HCT116 (cell line): ENCODE results near the gene CNTN5. TPM values are rescaled to one million over a fixed set of nuclear protein-coding genes. Genes with fewer than 3 reads are reported as not detected.

Experiments used
- ATAC-seq: fragments of 200-7000 bp; cut with Tn5 transposase; 2 replicates; pipeline ENCODE4 v1.9.1; 2020; ENCODE audit warnings: mild to moderate bottlenecking, moderate library complexity
- BruUV-seq: library from RNA; stranded (reverse); fragments of 400-500 nt; replicated peaks from 2 replicates; lab custom pipeline; 2021; lab: Mats Ljungman, UMichigan
- CTCF ChIA-PET: fragments of 300-600 bp; sonication (Branson Sonifier 250); formaldehyde crosslinking; loops from one replicate; lab custom pipeline; 2021; ENCODE audit warnings: antibody characterized with exemption; lab: Charles Lee
- POLR2A ChIA-PET: fragments of 300-600, 350-600 bp; sonication (Branson Sonifier 250); formaldehyde crosslinking; loops from one replicate; lab custom pipeline; 2021; ENCODE audit warnings: antibody characterized with exemption; lab: Charles Lee
- RAD21 ChIA-PET, 2 experiments: fragments of 300-600 bp; sonication (Branson Sonifier 250); formaldehyde crosslinking; loops; one replicate each; lab custom pipeline; 2023; ENCODE audit warnings: low total read pairs in 2 of 2; ENCODE audit not compliant: uncharacterized antibody in 2 of 2, unreplicated experiment in 2 of 2, low non-redundant PET in 1 of 2; lab: Charles Lee
- DNase-seq: peaks from one replicate; pipeline ENCODE4 v3.0.0-alpha.2; 2010; ENCODE audit warnings: low read depth, low spot score
- H2AFZ ChIP-seq: fragments of 200-600 bp; shearing (Covaris generic), sonication (generic); 2 replicates; pipeline ENCODE4 v1.6.1; 2017; ENCODE audit warnings: low read depth, mixed run types, mixed read lengths, antibody characterized with exemption, low read length; ENCODE audit not compliant: poor library complexity, severe bottlenecking
- H3K27ac ChIP-seq: 2 replicates; pipeline ENCODE4 v1.5.1; 2012; ENCODE audit warnings: low read depth, low read length
- H3K27me3 ChIP-seq: fragments of 200-600 bp; sonication (generic); 2 replicates; pipeline ENCODE4 v1.6.1; 2016; ENCODE audit warnings: mixed run types, low read length, mixed read lengths; ENCODE audit not compliant: insufficient read depth
- H3K36me3 ChIP-seq, 2 experiments: fragments of 200-500 bp in 1 of 2; fragments of 200-600 bp in 1 of 2; sonication (Bioruptor generic) in 1 of 2; sonication (generic) in 1 of 2; 2 replicates each; pipeline versions ENCODE4 v1.5.1 to v1.6.1; 2014 to 2016; ENCODE audit warnings: low read length in 2 of 2, inconsistent platforms in 1 of 2, mixed read lengths in 1 of 2, mixed run types in 1 of 2; ENCODE audit not compliant: insufficient read depth in 2 of 2, control insufficient read depth in 1 of 2
- H3K4me1 ChIP-seq, 2 experiments: fragments of 200-600 bp in 1 of 2; sonication (generic) in 1 of 2; 2 replicates each; pipeline versions ENCODE4 v1.5.1 to v1.6.1; 2012 to 2017; ENCODE audit warnings: low read length in 2 of 2, inconsistent platforms in 1 of 2, mild to moderate bottlenecking in 1 of 2, mixed read lengths in 1 of 2, mixed run types in 1 of 2, moderate library complexity in 1 of 2; ENCODE audit not compliant: insufficient read depth in 2 of 2, control insufficient read depth in 1 of 2
- H3K4me2 ChIP-seq: fragments of 200-600 bp; sonication (generic); 2 replicates; pipeline ENCODE4 v1.6.1; 2017; ENCODE audit warnings: mixed run types, low read length, mixed read lengths
- H3K4me3 ChIP-seq, 2 experiments: fragments of 200-600 bp in 1 of 2; sonication (generic) in 1 of 2; replicated peaks in 1 of 2; 2 replicates each; pipeline ENCODE4 v1.5.1; 2011 to 2016; ENCODE audit warnings: low read length in 2 of 2, control low read depth in 1 of 2, low read depth in 1 of 2, mild to moderate bottlenecking in 1 of 2, mixed read lengths in 1 of 2, mixed run types in 1 of 2
- H3K79me2 ChIP-seq: fragments of 200-600 bp; sonication (generic); 2 replicates; pipeline ENCODE4 v1.6.1; 2017; ENCODE audit warnings: mild to moderate bottlenecking, mixed run types, low read length, moderate library complexity, mixed read lengths; ENCODE audit not compliant: insufficient read depth
- H3K9ac ChIP-seq: fragments of 200-600 bp; sonication (generic); 2 replicates; pipeline ENCODE4 v1.6.1; 2016; ENCODE audit warnings: low read length, mixed read lengths
- H3K9me2 ChIP-seq: fragments of 200-600 bp; sonication (generic), shearing (Covaris generic); 2 replicates; pipeline ENCODE4 v1.6.1; 2017; ENCODE audit warnings: mixed run types, mild to moderate bottlenecking, moderate library complexity; ENCODE audit not compliant: insufficient read depth
- H3K9me3 ChIP-seq, 2 experiments: fragments of 200-500 bp in 1 of 2; fragments of 200-600 bp in 1 of 2; sonication (Bioruptor generic) in 1 of 2; sonication (generic) in 1 of 2; 2 replicates each; pipeline ENCODE4 v1.6.1; 2014 to 2017; ENCODE audit warnings: low read length in 2 of 2, mixed read lengths in 2 of 2, inconsistent platforms in 1 of 2, low read depth in 1 of 2, mild to moderate bottlenecking in 1 of 2, mixed run types in 1 of 2, moderate library complexity in 1 of 2; ENCODE audit not compliant: control insufficient read depth in 1 of 2, insufficient read depth in 1 of 2
- H4K20me1 ChIP-seq: fragments of 200-600 bp; sonication (generic), shearing (Covaris generic); 2 replicates; pipeline ENCODE4 v1.6.1; 2017; ENCODE audit warnings: mixed run types, mild to moderate bottlenecking, moderate library complexity; ENCODE audit not compliant: insufficient read depth
- ATF3 ChIP-seq: IDR thresholded peaks from 2 replicates; pipeline ENCODE4 v1.6.1; 2012
- CBX3 ChIP-seq: IDR thresholded peaks from 2 replicates; pipeline ENCODE4 v1.6.1; 2012; ENCODE audit warnings: low read depth
- EGR1 ChIP-seq: IDR thresholded peaks from 2 replicates; pipeline ENCODE4 v1.6.1; 2012; ENCODE audit warnings: low read depth
- ELF1 ChIP-seq: IDR thresholded peaks from 2 replicates; pipeline ENCODE4 v1.6.1; 2012; ENCODE audit warnings: low read depth, borderline replicate concordance
- JUND ChIP-seq: IDR thresholded peaks from 2 replicates; pipeline ENCODE4 v1.6.1; 2012
- MAX ChIP-seq: IDR thresholded peaks from 2 replicates; pipeline ENCODE4 v1.6.1; 2012
- RAD21 ChIP-seq: IDR thresholded peaks from 2 replicates; pipeline ENCODE4 v1.6.1; 2012; ENCODE audit warnings: low read depth, mild to moderate bottlenecking
- SP1 ChIP-seq: IDR thresholded peaks from 2 replicates; pipeline ENCODE4 v1.6.1; 2012; ENCODE audit warnings: low read depth
- YY1 ChIP-seq: IDR thresholded peaks from 2 replicates; pipeline ENCODE4 v1.6.1; 2011; ENCODE audit warnings: low read length, low read depth, moderate library complexity, mild to moderate bottlenecking; ENCODE audit not compliant: insufficient replicate concordance; ENCODE audit errors: extremely low read depth
- intact Hi-C: fragments of 100-400 bp; cut with micrococcal nuclease; formaldehyde crosslinking; loops from 2 replicates; pipeline ENCODE4 v1.10.0; 2022
- total RNA-seq: library from RNA; stranded (reverse); gene quantifications from one replicate; pipeline ENCODE4 v1.2.1, GENCODE V29; 2021; ENCODE audit not compliant: unreplicated experiment

CNTN5 gene
- total RNA-seq, 1 experiment from 2014 or later = not detected

- POLR2A ChIA-PET = no interaction called here
Observed at GRCh38 chr11:99505316-99505715, 484.6 kb downstream of the CNTN5 start.

GRCh38 chr11:99505831-99506230 lies 485.1 kb downstream of the CNTN5 start:
- no peak overlapping the region for H3K4me2 ChIP-seq
- H4K20me1 ChIP-seq = no peaks in the 10 kb centered on the region
- no peaks in the 10 kb centered on the region for H3K36me3 ChIP-seq
- H3K27ac ChIP-seq = no peak overlapping the region
- no TSS peak for BruUV-seq
- H3K4me3 ChIP-seq = no peak overlapping the region
- H3K9ac ChIP-seq = no peak overlapping the region
- no peaks in the 10 kb centered on the region for H3K79me2 ChIP-seq
- CTCF ChIA-PET = no interaction called here
- H2AFZ ChIP-seq = no peak overlapping the region
- ATAC-seq = no peak
- no peak for TF ChIP-seq ATF3
- TF ChIP-seq CBX3 = no peak
- TF ChIP-seq EGR1 = no peak
- no peak for TF ChIP-seq MAX
- TF ChIP-seq ELF1 = no peak
- TF ChIP-seq SP1 = no peak
- no peak for TF ChIP-seq YY1
- TF ChIP-seq, all 23 proteins: peak for 0
- peaks cover 6 to 11% of the 10 kb centered on the region in 2 experiments; a peak in 2 of 4 replicates for H3K9me3 ChIP-seq
- no peaks in the 10 kb centered on the region for H3K9me2 ChIP-seq
- H3K4me1 ChIP-seq = no peaks in the 10 kb centered on the region
- RAD21 ChIA-PET = no interaction called here
- POLR2A ChIA-PET = no interaction called here
- no peak for DNase-seq
- intact Hi-C loops = no loop called here
- H3K27me3 ChIP-seq = no peaks in the 10 kb centered on the region

More at GRCh38 chr11:99505316-99505715, 484.6 kb downstream of the CNTN5 start:
- DNase-seq (no peak), ATAC-seq (no peak)
- CTCF ChIA-PET = no interaction called here
- H3K4me3 ChIP-seq = no peak overlapping the region
- intact Hi-C loops = no loop called here
- no peaks in the 10 kb centered on the region for H3K4me1 ChIP-seq
- no peaks in the 10 kb centered on the region for H3K27me3 ChIP-seq
- RAD21 ChIA-PET = no interaction called here
- no peak for TF ChIP-seq JUND
- no peak for TF ChIP-seq RAD21
- H2AFZ ChIP-seq = no peak overlapping the region
- no peak overlapping the region for H3K4me2 ChIP-seq
- H4K20me1 ChIP-seq = no peaks in the 10 kb centered on the region
- H3K36me3 ChIP-seq = no peaks in the 10 kb centered on the region
- no peak overlapping the region for H3K27ac ChIP-seq
- BruUV-seq = no TSS peak
- no peaks in the 10 kb centered on the region for H3K9me2 ChIP-seq
- H3K79me2 ChIP-seq = no peaks in the 10 kb centered on the region
- H3K9ac ChIP-seq = no peak overlapping the region
- peaks cover 6 to 11% of the 10 kb centered on the region in 2 experiments; a peak in 2 of 4 replicates for H3K9me3 ChIP-seq
